SK-N-SH (cell line): Measurements from ENCODE around the gene MEGF8.

ENCODE experiments used
- EP300 ChIP-seq, 2 experiments: IDR thresholded peaks; 2 replicates each; pipeline versions ENCODE4 v1.4.0 to v1.6.1; 2012; ENCODE audit warnings: borderline replicate concordance in 1 of 2, low read depth in 1 of 2, low read length in 1 of 2
- EZH2phosphoT487 ChIP-seq: fragments of 200-600 bp; sonication (generic); IDR thresholded peaks from 2 replicates; pipeline ENCODE4 v1.6.1; 2017; ENCODE audit warnings: low read depth, mixed run types, mild to moderate bottlenecking, antibody characterized with exemption, moderate library complexity, borderline replicate concordance
- MXI1 ChIP-seq: IDR thresholded peaks from 2 replicates; pipeline ENCODE4 v1.6.1; 2012; ENCODE audit warnings: mild to moderate bottlenecking, low read depth, low read length, improper control_type of control experiment
- POLR2AphosphoS5 ChIP-seq: IDR thresholded peaks from 2 replicates; pipeline ENCODE4 v1.6.1; 2012; ENCODE audit warnings: low read depth, low read length
- RAD21 ChIP-seq: IDR thresholded peaks from 2 replicates; pipeline ENCODE4 v1.6.1; 2012; ENCODE audit warnings: mild to moderate bottlenecking, low read length
- REST ChIP-seq: IDR thresholded peaks from 2 replicates; pipeline ENCODE4 v1.6.1; 2012; ENCODE audit warnings: mild to moderate bottlenecking, low read depth, low read length, moderate library complexity
- RFX5 ChIP-seq: IDR thresholded peaks from 2 replicates; pipeline ENCODE4 v1.6.1; 2012; ENCODE audit warnings: mild to moderate bottlenecking, improper control_type of control experiment, low read length
- SMC3 ChIP-seq: IDR thresholded peaks from 2 replicates; pipeline ENCODE4 v1.6.1; 2012; ENCODE audit warnings: low read depth, low read length, improper control_type of control experiment
- TAF1 ChIP-seq: IDR thresholded peaks from 2 replicates; pipeline ENCODE4 v1.6.1; 2012; ENCODE audit warnings: low read depth, mild to moderate bottlenecking, low read length, moderate library complexity, borderline replicate concordance
- USF2 ChIP-seq: fragments of 150-350 bp; IDR thresholded peaks from 2 replicates; pipeline ENCODE4 v1.6.1; 2017; ENCODE audit warnings: antibody characterized with exemption, low read length, low read depth, borderline replicate concordance
- TF ChIP-seq, protein P1 (sequence below): fragments of 200-600 bp; sonication (generic); IDR thresholded peaks from 2 replicates; pipeline ENCODE4 v1.6.1; 2017; ENCODE audit warnings: antibody characterized with exemption, mild to moderate bottlenecking, moderate library complexity

DNA sequence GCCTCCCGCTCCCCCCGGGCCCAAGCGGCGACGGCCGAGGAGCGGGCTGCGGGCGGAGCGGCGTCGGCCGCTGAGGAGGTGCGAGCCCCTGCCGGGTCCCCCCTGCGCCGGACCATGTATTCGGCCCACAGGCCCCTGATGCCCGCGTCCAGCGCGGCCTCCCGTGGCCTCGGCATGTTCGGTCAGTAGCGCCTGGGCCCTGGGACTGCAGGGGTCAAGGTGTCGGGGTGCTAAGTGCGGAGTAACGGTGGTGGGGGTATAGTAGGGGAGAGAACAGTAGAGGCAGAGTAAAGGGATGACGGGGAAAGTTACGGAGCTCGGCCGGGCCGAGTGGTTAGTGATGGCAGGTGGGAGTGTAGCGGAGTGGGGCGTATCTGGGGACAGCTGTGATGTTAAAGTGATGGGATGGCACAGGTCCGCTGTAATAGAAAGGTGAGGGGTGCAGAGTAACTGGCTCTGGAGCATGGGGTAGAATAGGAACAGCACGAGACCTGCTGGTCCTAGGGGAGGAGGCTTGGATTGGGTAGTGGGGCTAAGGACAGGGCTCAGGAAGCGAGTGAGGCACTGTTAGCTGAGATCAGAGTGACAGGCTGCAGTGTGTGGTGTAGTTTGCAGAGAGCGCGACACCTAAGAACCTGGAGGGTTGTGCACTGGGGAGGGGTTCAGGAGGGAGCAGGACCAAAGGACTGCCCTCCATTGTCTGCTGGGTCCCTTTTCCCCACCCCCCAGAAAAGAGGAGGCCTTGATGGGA is 40.7 kb upstream of the MEGF8 start:
- TF ChIP-seq, protein P1, sequence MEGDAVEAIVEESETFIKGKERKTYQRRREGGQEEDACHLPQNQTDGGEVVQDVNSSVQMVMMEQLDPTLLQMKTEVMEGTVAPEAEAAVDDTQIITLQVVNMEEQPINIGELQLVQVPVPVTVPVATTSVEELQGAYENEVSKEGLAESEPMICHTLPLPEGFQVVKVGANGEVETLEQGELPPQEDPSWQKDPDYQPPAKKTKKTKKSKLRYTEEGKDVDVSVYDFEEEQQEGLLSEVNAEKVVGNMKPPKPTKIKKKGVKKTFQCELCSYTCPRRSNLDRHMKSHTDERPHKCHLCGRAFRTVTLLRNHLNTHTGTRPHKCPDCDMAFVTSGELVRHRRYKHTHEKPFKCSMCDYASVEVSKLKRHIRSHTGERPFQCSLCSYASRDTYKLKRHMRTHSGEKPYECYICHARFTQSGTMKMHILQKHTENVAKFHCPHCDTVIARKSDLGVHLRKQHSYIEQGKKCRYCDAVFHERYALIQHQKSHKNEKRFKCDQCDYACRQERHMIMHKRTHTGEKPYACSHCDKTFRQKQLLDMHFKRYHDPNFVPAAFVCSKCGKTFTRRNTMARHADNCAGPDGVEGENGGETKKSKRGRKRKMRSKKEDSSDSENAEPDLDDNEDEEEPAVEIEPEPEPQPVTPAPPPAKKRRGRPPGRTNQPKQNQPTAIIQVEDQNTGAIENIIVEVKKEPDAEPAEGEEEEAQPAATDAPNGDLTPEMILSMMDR = no peak
- TF ChIP-seq REST (no peak), RFX5 (no peak), POLR2AphosphoS5 (no peak), MXI1 (no peak), SMC3 (no peak), USF2 (no peak), RAD21 (no peak), EZH2phosphoT487 (no peak), EP300 (IDR thresholded peaks at IDR 0.05; ENCODE audit: borderline replicate concordance in 1 of 2, low read depth in 1 of 2, low read length in 1 of 2) (no peak), TAF1 (no peak)
